ENCODE data around the gene CNNM1.
A peak's percentile ranks its signal among the peaks of the same experiment; 100 is the strongest.

The CNNM1 gene

DNA sequence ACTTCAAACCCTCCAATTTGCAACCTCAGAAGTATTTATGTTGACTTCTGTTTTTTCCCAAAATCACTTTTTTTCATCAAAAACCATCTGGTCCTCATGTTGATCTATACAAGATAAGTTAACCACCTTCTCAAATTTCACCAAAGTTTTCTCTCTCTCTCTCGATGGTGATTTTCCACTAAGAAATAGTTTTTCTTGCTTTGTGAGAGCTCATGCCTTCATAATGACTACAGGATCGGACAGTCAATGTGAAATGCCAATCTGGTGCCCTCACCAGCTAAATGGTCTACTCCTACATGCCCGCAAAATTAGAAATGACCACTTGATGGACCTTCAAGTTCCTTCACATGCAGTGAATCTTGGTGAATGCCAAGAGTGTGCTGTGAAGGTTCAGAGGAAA is 40.4 kb downstream of the CNNM1 start:
- Histone ChIP-seq H3K27ac (ENCODE audit: poor library complexity, severe bottlenecking) (no peak overlapping the region), H3K36me3 (ENCODE audit: low read depth) (no peaks in the 10 kb centered on the region), H3K27me3 (ENCODE audit: insufficient read depth, poor library complexity, severe bottlenecking) (no peaks in the 10 kb centered on the region), H3K4me3 (ENCODE audit: severe bottlenecking) (no peak overlapping the region), H3K9me3 (ENCODE audit: severe bottlenecking) (no peaks in the 10 kb centered on the region), H3K4me1 (ENCODE audit: insufficient read depth, poor library complexity, severe bottlenecking) (no peaks in the 10 kb centered on the region)
- no peak for DNase-seq (ENCODE audit: low spot score)
- TF ChIP-seq CTCF (IDR thresholded peaks at IDR 0.05; ENCODE audit: poor library complexity, severe bottlenecking), result no peak
- ATAC-seq (ENCODE audit: low read depth), result no peak

DNA sequence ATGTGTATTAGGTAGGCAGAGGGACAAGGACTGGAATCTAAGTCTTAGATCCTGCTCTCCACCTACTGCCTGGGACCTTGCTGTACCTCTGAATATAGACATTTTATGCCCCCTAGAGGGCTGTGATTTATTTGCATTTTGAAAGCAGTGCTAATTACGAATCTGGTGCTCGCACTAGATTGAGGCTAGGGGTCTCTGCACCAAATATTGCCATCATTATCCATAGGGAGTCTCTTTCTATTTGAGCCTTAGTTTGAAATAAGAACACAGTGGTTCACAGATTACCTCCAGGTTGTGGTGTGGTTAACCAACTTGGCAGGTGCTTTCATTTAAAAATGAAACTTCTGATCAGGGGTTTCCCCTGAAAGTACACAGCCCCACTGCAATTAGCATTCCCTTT is 41.8 kb downstream of the CNNM1 start:
- H3K36me3 ChIP-seq (ENCODE audit: low read depth), result no peaks in the 10 kb centered on the region
- no peaks in the 10 kb centered on the region for H3K9me3 ChIP-seq (ENCODE audit: severe bottlenecking)
- no peaks in the 10 kb centered on the region for H3K4me1 ChIP-seq (ENCODE audit: insufficient read depth, poor library complexity, severe bottlenecking)
- no peaks in the 10 kb centered on the region for H3K27me3 ChIP-seq (ENCODE audit: insufficient read depth, poor library complexity, severe bottlenecking)
- H3K27ac ChIP-seq (ENCODE audit: poor library complexity, severe bottlenecking), result no peak overlapping the region
- H3K4me3 ChIP-seq (ENCODE audit: severe bottlenecking), result no peak overlapping the region
- DNase-seq (ENCODE audit: low spot score) (no peak), ATAC-seq (ENCODE audit: low read depth) (0 out of 3 replicates have a peak, but pooled peaks have one; percentile 38)
- TF ChIP-seq CTCF (IDR thresholded peaks at IDR 0.05; ENCODE audit: poor library complexity, severe bottlenecking), result peak; percentile 22

DNA sequence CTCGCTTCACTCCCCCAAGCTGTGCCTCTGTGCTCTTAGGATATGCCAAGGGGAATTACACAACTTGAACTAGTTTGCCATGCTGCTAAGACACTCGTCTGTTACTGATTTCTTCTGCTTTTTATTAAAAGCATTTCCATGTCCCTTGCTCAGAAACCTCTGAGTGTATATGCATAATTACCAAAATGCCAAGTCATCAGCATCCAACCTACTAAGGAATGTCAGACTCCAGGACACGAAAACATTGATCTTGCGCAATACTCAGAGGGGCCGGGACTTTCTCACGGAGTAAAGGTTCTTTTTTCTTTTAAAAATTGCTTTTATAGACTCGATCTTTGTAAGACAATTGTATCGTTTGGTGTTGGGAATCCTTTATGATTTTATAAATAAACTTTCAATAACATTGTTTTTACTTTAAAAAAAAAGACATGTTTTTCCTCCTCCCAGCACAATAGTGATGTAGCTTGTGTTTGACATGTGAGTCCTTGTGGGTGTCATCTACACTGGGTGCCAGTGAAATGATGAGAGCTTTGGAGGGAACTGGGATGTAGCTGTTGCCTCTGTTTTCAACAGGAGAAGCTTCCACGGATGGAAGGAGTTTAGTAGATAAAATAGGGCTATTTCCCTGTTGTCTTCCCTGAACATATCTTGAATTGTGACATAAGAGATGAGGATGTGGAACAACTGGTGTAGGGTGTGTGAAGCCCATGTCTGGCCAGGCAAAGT is 43.6 kb downstream of the CNNM1 start:
- no peaks in the 10 kb centered on the region for H3K36me3 ChIP-seq (ENCODE audit: low read depth)
- no peaks in the 10 kb centered on the region for H3K9me3 ChIP-seq (ENCODE audit: severe bottlenecking)
- DNase-seq (ENCODE audit: low spot score) (no peak), ATAC-seq (ENCODE audit: low read depth) (no peak)
- no peak overlapping the region for H3K27ac ChIP-seq (ENCODE audit: poor library complexity, severe bottlenecking)
- no peak overlapping the region for H3K4me3 ChIP-seq (ENCODE audit: severe bottlenecking)
- no peak for TF ChIP-seq CTCF (IDR thresholded peaks at IDR 0.05; ENCODE audit: poor library complexity, severe bottlenecking)
- no peaks in the 10 kb centered on the region for H3K27me3 ChIP-seq (ENCODE audit: insufficient read depth, poor library complexity, severe bottlenecking)
- no peaks in the 10 kb centered on the region for H3K4me1 ChIP-seq (ENCODE audit: insufficient read depth, poor library complexity, severe bottlenecking)

GRCh38 chr10:99374526-99374925 is 45.4 kb downstream of the CNNM1 start:
- H3K27me3 ChIP-seq (ENCODE audit: insufficient read depth, poor library complexity, severe bottlenecking), result no peaks in the 10 kb centered on the region
- DNase-seq (ENCODE audit: low spot score) (no peak), ATAC-seq (ENCODE audit: low read depth) (no peak)
- no peaks in the 10 kb centered on the region for H3K9me3 ChIP-seq (ENCODE audit: severe bottlenecking)
- no peaks in the 10 kb centered on the region for H3K36me3 ChIP-seq (ENCODE audit: low read depth)
- no peak for TF ChIP-seq CTCF (IDR thresholded peaks at IDR 0.05; ENCODE audit: poor library complexity, severe bottlenecking)
- H3K4me1 ChIP-seq (ENCODE audit: insufficient read depth, poor library complexity, severe bottlenecking), result no peaks in the 10 kb centered on the region
- no peak overlapping the region for H3K27ac ChIP-seq (ENCODE audit: poor library complexity, severe bottlenecking)
- no peak overlapping the region for H3K4me3 ChIP-seq (ENCODE audit: severe bottlenecking)

GRCh38 chr10:99374972-99375371 is 45.8 kb downstream of the CNNM1 start:
- TF ChIP-seq CTCF (IDR thresholded peaks at IDR 0.05; ENCODE audit: poor library complexity, severe bottlenecking), result no peak
- DNase-seq (ENCODE audit: low spot score) (no peak), ATAC-seq (ENCODE audit: low read depth) (no peak)
- H3K27me3 ChIP-seq (ENCODE audit: insufficient read depth, poor library complexity, severe bottlenecking), result no peaks in the 10 kb centered on the region
- no peak overlapping the region for H3K27ac ChIP-seq (ENCODE audit: poor library complexity, severe bottlenecking)
- no peaks in the 10 kb centered on the region for H3K36me3 ChIP-seq (ENCODE audit: low read depth)
- H3K9me3 ChIP-seq (ENCODE audit: severe bottlenecking), result no peaks in the 10 kb centered on the region
- H3K4me1 ChIP-seq (ENCODE audit: insufficient read depth, poor library complexity, severe bottlenecking), result no peaks in the 10 kb centered on the region
- no peak overlapping the region for H3K4me3 ChIP-seq (ENCODE audit: severe bottlenecking)
